ENCODE results near the gene FAM107B.
"Not testable (repeated sequence)": the region's sequence is repeated elsewhere in the genome, so short reads cannot be mapped to it uniquely, and the experiment has no call there.

Gene FAM107B

DNA sequence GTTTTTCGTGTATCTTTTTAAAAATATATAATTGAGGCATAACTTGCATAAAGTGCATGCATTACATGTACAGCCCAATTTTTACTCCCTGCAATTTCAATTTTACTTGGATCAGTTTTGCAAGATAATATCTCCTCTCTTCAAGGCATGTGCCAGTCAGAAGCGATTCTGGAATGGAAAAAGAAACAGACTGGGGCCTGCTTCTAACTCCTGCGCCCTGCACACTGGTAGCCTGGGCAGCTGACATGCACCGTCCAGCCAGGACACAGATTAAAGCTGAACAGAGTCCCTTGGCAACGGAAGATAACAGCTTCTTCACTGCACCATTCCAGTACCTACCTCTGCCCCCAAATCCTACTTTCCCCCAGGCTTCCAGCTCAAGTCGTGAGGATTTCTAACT, 182.1 kb downstream of the FAM107B start:
- TF ChIP-seq, protein P1, sequence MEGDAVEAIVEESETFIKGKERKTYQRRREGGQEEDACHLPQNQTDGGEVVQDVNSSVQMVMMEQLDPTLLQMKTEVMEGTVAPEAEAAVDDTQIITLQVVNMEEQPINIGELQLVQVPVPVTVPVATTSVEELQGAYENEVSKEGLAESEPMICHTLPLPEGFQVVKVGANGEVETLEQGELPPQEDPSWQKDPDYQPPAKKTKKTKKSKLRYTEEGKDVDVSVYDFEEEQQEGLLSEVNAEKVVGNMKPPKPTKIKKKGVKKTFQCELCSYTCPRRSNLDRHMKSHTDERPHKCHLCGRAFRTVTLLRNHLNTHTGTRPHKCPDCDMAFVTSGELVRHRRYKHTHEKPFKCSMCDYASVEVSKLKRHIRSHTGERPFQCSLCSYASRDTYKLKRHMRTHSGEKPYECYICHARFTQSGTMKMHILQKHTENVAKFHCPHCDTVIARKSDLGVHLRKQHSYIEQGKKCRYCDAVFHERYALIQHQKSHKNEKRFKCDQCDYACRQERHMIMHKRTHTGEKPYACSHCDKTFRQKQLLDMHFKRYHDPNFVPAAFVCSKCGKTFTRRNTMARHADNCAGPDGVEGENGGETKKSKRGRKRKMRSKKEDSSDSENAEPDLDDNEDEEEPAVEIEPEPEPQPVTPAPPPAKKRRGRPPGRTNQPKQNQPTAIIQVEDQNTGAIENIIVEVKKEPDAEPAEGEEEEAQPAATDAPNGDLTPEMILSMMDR (IDR thresholded peaks at IDR 0.05), result no peak
- Histone ChIP-seq H3K27ac (peak overlapping the region; percentile 8), H3K9me3 (ENCODE audit: control insufficient read depth, low read length) (no peaks in the 10 kb centered on the region), H3K4me2 (ENCODE audit: low read length) (no peak overlapping the region), H3K27me3 (ENCODE audit: control insufficient read depth, insufficient read depth, low read length) (no peaks in the 10 kb centered on the region), H3K4me1 (peaks cover 7% of the 10 kb centered on the region), H3K9ac (no peak overlapping the region), H3K79me2 (peaks cover 38% of the 10 kb centered on the region), H3K4me3 (ENCODE audit: low read depth, low read length) (no peak overlapping the region), H3K36me3 (ENCODE audit: control insufficient read depth, insufficient read depth, low read length) (no peaks in the 10 kb centered on the region), H2AFZ (no peak overlapping the region)

DNA sequence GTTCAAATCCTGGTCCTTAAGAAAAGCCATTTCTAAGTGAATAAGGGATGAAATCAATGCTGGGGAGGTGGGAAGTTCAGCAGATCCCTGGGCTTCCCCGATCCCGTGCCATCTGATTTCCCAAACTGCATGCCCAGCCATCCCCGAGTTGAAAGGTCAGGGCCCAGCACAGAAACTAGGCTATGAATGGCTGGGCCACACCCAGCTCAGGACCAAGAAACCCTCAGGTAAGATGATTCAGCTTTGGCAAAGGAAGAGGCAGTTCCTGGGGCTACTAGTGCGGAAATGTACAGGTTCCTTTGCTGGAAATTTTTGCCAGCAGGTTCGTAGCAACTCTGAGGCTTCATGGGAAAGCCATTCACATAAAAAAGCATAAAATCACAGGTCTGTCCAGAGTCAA, 182.7 kb downstream of the FAM107B start:
- H3K9ac ChIP-seq, result no peak overlapping the region
- H3K27ac ChIP-seq, result no peak overlapping the region
- no peaks in the 10 kb centered on the region for H3K27me3 ChIP-seq (ENCODE audit: control insufficient read depth, insufficient read depth, low read length)
- no peak overlapping the region for H2AFZ ChIP-seq
- peaks cover 33% of the 10 kb centered on the region for H3K79me2 ChIP-seq
- no peaks in the 10 kb centered on the region for H3K36me3 ChIP-seq (ENCODE audit: control insufficient read depth, insufficient read depth, low read length)
- TF ChIP-seq, protein P1 (IDR thresholded peaks at IDR 0.05), result no peak
- H3K4me3 ChIP-seq (ENCODE audit: low read depth, low read length), result no peak overlapping the region
- no peak overlapping the region for H3K4me2 ChIP-seq (ENCODE audit: low read length)
- peaks cover 7% of the 10 kb centered on the region for H3K4me1 ChIP-seq
- no peaks in the 10 kb centered on the region for H3K9me3 ChIP-seq (ENCODE audit: control insufficient read depth, low read length)

DNA sequence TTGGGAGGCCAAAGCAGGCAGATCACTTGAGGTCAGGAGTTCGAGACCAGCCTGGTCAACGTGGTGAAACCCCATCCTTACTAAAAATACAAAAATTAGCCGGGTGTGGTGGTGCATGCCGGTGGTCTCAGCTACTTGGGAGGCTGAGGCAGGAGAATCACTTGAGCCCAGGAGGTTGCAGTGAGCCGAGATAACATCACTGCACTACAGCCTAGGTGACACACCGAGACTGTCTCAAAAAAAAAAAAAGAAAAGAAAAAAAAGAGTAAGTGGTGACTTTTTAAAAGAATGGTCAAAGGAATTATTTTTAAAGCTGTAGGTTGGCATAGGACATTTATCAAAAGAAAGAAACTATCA, 185.8 kb downstream of the FAM107B start:
- H3K9ac ChIP-seq; H2AFZ ChIP-seq; H3K9me3 ChIP-seq (ENCODE audit: control insufficient read depth, low read length); H3K27me3 ChIP-seq (ENCODE audit: control insufficient read depth, insufficient read depth, low read length); H3K4me2 ChIP-seq (ENCODE audit: low read length); H3K27ac ChIP-seq; H3K4me3 ChIP-seq (ENCODE audit: low read depth, low read length); H3K36me3 ChIP-seq (ENCODE audit: control insufficient read depth, insufficient read depth, low read length); H3K4me1 ChIP-seq: not testable (repeated sequence)
- peaks cover 46% of the 10 kb centered on the region for H3K79me2 ChIP-seq

- TF ChIP-seq, protein P1 (IDR thresholded peaks at IDR 0.05), result no peak
- H3K9ac ChIP-seq, result no peak overlapping the region
- no peak overlapping the region for H2AFZ ChIP-seq
- H3K9me3 ChIP-seq (ENCODE audit: control insufficient read depth, low read length), result no peaks in the 10 kb centered on the region
- no peak overlapping the region for H3K27ac ChIP-seq
- H3K79me2 ChIP-seq, result peaks cover 48% of the 10 kb centered on the region
- no peaks in the 10 kb centered on the region for H3K36me3 ChIP-seq (ENCODE audit: control insufficient read depth, insufficient read depth, low read length)
- peaks cover 7% of the 10 kb centered on the region for H3K4me1 ChIP-seq
- no peaks in the 10 kb centered on the region for H3K27me3 ChIP-seq (ENCODE audit: control insufficient read depth, insufficient read depth, low read length)
- H3K4me3 ChIP-seq (ENCODE audit: low read depth, low read length), result no peak overlapping the region
- H3K4me2 ChIP-seq (ENCODE audit: low read length), result no peak overlapping the region
Measured at GRCh38 chr10:14588084-14588937, 186.4 kb downstream of the FAM107B start.

DNA sequence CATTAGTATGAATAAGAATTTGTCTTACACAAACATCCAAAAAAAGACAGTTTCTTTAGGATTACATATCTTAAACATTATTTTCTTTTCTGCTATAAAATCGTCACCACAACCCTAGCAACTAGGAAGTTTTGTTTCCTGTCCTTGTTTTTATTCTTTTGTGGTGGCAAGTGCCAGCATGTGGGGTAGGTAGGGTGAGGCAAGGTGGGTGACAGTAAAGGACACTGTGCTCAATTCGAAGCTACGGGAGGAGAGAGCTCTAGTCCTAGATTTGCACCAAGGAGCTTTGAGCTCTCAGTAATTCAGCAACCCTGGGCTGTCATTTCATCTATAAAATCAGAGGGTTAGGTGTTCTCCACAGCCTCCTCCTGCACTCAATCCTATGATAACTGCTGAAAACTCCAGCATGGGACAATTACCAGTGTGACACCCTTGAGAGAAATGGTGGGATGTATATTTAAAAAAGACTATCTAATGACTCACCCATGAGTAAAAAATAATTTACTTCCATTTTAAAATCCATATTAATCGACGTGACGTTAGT, 187.1 kb downstream of the FAM107B start:
- TF ChIP-seq, protein P1 (IDR thresholded peaks at IDR 0.05), result no peak
- Histone ChIP-seq H3K4me2 (ENCODE audit: low read length) (no peak overlapping the region), H3K4me3 (ENCODE audit: low read depth, low read length) (no peak overlapping the region), H3K27me3 (ENCODE audit: control insufficient read depth, insufficient read depth, low read length) (no peaks in the 10 kb centered on the region), H3K9ac (no peak overlapping the region), H3K4me1 (peaks cover 5% of the 10 kb centered on the region), H3K27ac (no peak overlapping the region), H2AFZ (no peak overlapping the region), H3K9me3 (ENCODE audit: control insufficient read depth, low read length) (no peaks in the 10 kb centered on the region), H3K36me3 (ENCODE audit: control insufficient read depth, insufficient read depth, low read length) (no peaks in the 10 kb centered on the region), H3K79me2 (peaks cover 53% of the 10 kb centered on the region)

All from parathyroid adenoma (tissue), 2 donors.